T47D (cell line): Measurements from ENCODE around the gene RALGAPA2.

Source experiments
- DNase-seq, 2 experiments: peaks; one replicate each; pipeline versions ENCODE4 v3.0.0 to v3.0.0-alpha.2; 2011 to 2012; ENCODE audit warnings: low read depth in 1 of 2, low spot score in 1 of 2
- JUND ChIP-seq: IDR thresholded peaks from 2 replicates; pipeline ENCODE4 v1.6.1; 2012; ENCODE audit warnings: low read depth
- in situ Hi-C: cut with HindIII; loops from 2 replicates; pipeline ENCODE4 v1.10.0; 2016; ENCODE audit warnings: low sequenced_read_pairs, low pct_unique_long_range_greater_than_20kb

RALGAPA2 gene

DNA sequence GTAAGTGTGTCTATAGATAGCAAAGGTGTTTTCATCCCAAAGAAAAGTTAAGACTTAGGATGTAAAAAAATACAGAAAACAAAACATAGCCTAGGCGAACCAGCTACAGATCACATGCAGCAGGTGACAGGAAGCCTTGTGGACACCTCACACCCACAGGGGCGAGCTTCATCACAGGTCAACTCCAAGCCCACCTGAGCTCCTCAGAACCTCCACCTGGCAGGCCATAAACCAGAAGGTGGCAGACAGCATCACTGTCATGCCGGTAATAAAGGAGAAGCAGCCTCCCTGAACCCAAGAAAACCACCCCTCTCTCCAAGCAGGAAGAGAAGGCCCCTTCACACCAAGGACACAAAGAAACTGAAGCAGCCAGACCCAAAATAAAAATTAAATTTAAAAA, 1.0 kb downstream of the RALGAPA2 start:
- in situ Hi-C loops = no loop called here
- TF ChIP-seq JUND = no peak

DNA sequence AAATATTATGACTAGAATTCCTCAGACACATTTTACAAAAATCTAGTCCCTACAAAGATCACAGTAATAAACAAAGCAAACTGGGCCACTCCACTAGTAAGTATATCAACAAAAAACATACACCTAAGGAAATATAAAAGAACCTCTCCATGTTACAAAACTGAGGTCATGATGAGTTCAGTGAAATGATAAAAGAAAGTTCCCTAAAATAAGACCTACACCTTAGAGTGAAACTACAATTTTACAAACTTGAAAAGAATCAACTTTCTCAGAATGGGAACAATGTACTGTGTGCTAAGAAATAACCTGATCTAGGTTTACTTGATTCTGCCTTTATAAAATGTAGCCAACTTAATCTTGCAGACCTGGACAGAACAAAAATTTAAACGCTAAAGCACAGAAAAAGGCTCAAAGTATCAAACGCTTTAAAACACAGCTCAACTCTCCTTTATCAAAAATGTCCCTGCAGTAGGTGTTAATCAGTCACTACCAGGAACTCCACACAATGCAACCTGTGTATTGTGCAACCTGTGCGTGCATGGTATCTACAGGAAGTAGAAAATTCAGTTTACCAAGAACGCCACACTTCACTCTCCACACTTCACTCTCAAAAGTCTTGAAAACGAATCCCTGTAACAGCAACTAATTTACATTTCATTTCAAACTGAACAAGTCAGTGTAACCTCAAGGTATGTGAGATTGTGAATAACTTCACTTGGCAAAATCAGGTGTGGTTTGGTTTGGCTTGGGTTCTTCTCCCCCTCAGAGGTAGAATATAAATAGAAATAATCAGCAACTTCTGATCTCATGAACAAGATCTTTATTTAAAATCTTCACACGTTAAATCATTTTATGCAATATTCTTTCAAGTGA, 1.8 kb downstream of the RALGAPA2 start:
- in situ Hi-C loops = no loop called here
- no peak for DNase-seq
- TF ChIP-seq JUND = no peak

More for the DNA sequence above, 1.0 kb downstream of the RALGAPA2 start:
- DNase-seq = no peak

DNA sequence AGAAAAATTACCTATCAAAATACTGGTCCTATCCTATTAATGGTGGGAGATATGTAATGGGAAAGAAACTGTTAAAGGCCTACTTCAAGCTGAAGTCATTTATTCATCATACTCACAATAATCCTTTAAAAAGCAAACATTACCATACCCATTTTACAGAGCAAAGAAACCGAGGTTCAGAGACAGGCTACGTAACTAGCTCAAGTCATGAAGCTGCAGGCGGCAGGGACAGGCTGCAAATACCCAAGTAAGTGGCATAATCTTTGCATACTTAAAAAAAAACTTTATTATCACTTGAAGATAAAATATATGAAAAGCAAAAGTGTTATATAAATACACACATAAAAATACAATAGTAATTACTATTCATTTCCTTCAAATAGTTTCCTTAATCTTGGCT, 2.6 kb downstream of the RALGAPA2 start:
- no peak for DNase-seq
- in situ Hi-C loops = no loop called here
- TF ChIP-seq JUND = no peak

DNA sequence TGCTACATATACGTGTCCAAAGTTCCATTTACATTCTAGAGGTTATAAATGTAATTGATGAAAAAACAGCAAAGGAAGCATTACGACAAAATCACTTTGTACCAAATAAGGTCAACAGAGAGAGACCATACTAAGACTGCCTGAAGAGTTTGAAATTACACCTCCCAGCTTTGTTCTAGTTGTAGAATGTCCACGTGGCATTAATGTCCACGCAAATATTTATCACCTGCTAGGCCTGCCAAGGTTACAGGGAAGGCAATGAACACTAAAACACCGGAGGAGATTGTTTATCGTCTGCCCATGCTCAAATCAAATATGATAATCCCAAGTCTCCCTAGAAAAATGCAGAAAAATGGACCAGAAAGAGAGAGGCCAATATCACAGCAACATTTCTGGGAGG, 6.2 kb downstream of the RALGAPA2 start:
- DNase-seq = no peak
- in situ Hi-C loops = no loop called here

DNA sequence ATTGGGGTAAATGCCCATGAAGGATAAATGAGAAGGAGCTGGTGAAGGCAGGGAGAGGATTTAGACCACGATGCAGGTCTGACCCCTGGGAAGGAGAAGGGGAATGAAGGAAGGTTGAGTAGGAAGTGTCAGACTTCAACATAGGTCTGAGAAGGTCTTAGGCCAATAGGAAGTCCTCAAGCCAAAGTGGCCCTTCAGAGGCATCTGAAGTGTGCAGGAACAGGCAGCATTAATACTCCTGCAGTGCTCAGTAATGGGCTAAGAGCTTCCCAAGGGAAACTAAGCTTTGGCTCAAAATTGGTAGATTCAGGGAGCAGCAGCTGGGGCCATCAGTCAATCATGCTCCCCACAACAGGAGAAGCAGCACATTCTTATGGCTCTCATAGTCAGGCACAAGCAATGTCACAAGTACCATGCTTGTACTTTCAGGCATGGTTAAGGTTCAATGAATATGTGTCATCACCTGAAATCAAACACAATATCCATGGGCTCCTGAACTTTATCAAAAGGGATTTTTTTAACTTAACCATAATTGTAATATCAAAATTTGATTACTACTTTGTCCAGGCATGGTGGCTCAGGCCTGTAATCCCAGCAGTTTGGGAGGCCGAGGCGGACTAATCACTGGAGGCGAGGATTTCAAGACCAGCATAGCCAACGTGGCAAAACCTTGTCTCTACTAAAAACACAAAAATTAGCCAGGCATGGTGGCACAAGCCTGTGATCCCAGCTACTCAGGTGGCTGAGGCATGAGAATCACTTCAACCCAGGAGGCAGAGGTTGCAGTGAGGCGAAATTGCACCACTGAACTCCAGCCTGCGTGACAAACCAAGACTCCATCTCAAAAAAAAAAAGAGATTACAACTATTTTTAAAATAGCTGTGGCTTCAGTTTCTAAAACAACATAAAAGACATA, 9.9 kb downstream of the RALGAPA2 start:
- in situ Hi-C loops = no loop called here
- DNase-seq = no peak
- TF ChIP-seq JUND = no peak

More for the DNA sequence above, 6.2 kb downstream of the RALGAPA2 start:
- TF ChIP-seq JUND = no peak

DNA sequence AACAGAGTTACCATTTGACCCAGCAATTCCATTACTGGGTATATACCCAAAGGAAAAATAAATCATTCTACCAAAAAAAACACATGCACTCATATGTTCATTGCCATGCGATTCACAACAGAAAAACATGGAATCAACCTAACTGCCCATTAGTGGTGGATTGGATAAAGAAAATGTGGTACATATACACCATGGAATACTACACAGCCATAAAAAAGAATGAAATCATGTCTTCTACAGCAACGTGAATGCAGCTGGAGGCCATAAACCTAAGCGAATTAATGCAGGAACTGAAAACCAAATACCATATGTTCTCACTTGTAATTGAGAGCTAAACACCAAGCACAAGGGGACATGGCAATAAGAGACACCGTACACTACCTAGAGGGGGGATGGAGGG, 12.5 kb downstream of the RALGAPA2 start:
- in situ Hi-C loops = no loop called here
- TF ChIP-seq JUND = no peak
- no peak for DNase-seq

DNA sequence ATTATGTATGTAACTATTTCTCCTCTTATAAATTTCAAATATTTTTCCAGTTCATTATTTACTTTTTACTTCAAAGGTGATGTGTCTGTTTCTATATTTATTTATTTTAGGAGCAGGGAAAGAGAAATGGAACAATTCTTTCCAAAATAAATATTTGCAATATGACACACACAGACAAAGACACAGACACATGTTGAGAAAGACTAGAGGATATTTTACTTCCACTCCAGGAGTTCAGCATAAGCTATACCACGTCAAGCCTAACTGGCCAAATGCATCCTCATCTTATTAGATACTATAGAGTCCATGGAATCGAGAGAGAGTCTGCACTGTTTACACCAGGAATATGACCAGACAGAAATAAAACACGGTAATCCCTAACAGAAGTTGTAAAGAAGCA, 13.3 kb downstream of the RALGAPA2 start:
- in situ Hi-C loops = no loop called here
- peak in 1 of 2 experiments; percentile 45 for DNase-seq

DNA sequence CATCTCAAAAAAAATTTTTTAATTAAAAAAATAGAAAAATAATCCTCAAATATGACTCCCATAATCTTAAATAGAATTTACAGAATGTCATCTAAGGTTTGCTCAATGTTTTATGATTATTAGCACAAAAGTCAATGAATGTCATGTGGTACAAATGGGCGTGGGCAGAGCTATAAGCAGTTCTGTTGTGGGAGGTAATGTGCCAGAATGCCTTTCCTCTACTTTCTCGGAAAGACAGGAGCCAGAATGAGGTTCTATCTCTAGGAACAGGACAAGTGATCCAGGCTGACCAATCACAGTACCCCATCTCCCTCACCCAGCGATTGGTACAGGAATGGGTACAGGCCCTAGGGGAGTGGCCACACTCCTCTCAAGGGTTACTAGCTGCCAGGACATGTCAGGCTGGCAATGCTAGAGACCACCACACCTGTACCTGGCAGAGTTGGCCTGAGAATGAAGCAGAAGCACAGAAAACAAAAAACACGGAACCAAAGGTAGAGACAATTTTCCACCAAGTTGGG, 15.1 kb downstream of the RALGAPA2 start:
- DNase-seq = no peak
- in situ Hi-C loops = no loop called here
- TF ChIP-seq JUND = no peak

More for the DNA sequence above, 13.3 kb downstream of the RALGAPA2 start:
- no peak for TF ChIP-seq JUND

DNA sequence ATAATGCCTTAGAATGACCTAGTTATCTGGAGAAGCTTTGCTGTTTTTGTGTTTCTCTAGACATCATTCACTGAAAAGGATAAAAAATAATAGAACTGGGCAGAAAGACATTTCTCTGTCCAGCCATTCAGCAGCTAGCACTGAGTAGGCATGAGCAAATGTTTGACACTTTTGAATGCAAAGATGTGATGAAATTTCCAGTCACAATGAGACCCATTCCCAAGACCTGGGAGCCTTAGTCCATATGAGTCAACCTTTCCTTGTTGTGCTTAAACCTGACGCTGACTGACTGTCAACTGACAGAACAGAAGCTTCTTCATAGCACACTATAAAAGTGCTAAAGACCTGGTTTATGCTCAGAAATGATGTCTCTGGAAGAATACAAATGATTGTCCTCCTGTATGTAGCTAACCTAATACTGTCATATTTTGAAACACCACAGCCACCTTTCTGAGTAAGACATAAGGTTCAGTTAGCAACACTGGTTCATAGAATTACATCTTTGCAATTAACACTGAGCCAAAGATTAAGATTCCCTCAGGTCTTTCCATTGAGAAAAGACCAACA, 17.1 kb downstream of the RALGAPA2 start:
- in situ Hi-C loops = no loop called here
- DNase-seq = no peak

DNA sequence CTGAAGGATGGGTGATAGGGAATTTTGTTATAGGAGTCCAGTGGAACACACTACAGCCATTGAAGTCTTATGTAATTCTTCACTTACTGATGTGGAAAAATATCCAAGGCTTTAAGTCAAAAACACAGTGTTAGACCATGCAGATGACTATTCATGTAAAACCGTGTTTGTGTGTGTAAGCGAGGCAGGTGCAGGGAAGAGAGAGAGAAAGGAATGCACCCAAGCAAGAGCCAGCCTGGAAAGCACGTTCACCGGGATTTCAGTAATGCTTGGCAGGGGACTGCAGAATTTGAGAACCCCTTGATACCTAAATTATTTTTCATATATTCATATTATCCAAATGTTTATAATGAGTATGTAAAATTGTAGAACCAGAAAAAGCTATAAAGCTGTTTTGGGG, 17.9 kb downstream of the RALGAPA2 start:
- in situ Hi-C loops = no loop called here
- no peak for TF ChIP-seq JUND
- DNase-seq = no peak

More for the DNA sequence above, 17.1 kb downstream of the RALGAPA2 start:
- no peak for TF ChIP-seq JUND

DNA sequence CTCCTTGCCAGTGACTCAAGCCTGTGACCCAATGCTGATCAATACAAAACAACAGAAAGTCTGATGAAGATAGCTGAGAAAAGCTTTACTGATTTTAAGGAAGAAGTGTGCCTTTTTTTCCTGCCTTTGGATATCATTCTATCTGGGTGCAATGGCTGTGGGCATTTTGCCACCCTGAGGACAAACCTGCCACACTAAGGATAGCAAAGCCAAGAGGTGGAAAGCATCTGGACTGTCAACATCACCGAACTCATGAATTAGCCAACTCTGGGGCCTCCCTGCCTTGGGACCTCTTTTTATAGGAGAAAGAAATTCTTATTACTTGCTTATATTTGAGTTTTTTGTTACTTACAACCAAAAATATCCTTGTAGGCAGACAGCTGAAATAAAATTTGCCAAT, 19.9 kb downstream of the RALGAPA2 start:
- DNase-seq = no peak
- in situ Hi-C loops = no loop called here
- TF ChIP-seq JUND = no peak

DNA sequence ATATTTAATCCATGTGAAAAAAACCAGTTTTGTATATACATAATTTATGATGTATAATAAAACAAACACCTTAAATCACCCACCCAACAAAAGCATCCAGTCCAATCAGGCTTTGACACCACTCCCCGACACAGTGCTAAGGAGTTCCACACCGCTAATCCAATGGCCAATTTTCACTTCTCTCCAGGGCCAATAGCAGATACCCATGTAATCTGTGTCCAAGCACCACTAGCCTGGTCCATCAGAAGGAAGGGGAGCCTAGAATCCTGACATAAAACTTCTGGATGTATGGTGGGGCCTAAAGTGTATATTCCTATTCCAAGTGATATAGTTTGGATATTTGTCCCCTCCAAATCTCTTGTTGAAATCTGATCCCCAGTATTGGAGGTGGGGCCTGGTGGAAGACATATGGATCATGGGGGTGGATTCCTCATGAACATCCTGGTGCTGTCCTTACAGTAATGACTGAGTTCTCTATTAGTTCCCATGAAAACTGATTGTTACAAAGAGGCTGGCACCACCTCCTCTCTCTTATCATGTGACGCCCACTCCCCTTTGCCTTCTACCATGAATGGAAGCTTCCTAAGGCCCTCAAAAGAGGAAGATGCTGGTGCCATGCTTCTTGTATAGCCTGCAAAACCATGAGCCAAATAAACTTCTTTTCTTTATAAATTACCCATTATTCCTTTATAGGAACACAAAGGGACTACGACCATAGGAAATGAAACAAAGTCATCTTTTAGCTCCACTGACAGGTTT, 20.8 kb downstream of the RALGAPA2 start:
- TF ChIP-seq JUND = no peak
- no peak for DNase-seq
- in situ Hi-C loops = no loop called here
